Tibial nerve (tissue), 4 donors: ENCODE measurements around the gene ITIH5. TPM values are rescaled to one million over a fixed set of nuclear protein-coding genes. Genes with fewer than 3 reads are reported as not detected.

ENCODE experiments used
- DNase-seq, 2 donors: peaks; one replicate each; pipeline ENCODE4 v3.0.0-alpha.2; 2019; ENCODE audit warnings: low spot score in 2 of 2
- H3K27ac ChIP-seq, 4 donors: fragments of 200-600 bp; sonication (generic) in 3 of 4; one replicate each; pipeline ENCODE4 v1.5.1; 2017 to 2019; ENCODE audit warnings: mild to moderate bottlenecking in 1 of 4
- H3K27me3 ChIP-seq, 2 donors: fragments of 200-600 bp; sonication (generic) in 1 of 2; one replicate each; pipeline versions ENCODE4 v1.5.1 to v1.6.0; 2017 to 2019
- H3K36me3 ChIP-seq, 3 donors: fragments of 200-600 bp; sonication (generic); one replicate each; pipeline ENCODE4 v1.5.1; 2018 to 2019
- H3K4me1 ChIP-seq, 4 donors: fragments of 200-600 bp; sonication (generic) in 3 of 4; one replicate each; pipeline ENCODE4 v1.5.1; 2017 to 2019
- H3K4me3 ChIP-seq, 4 donors: fragments of 200-600 bp; sonication (generic) in 3 of 4; one replicate each; pipeline ENCODE4 v1.5.1; 2017 to 2019; ENCODE audit warnings: mild to moderate bottlenecking in 1 of 4, moderate library complexity in 1 of 4
- H3K9me3 ChIP-seq, 4 donors: fragments of 200-600 bp; sonication (generic) in 3 of 4; one replicate each; pipeline ENCODE4 v1.5.1; 2017 to 2019
- EP300 ChIP-seq, 2 donors: sonication (generic); formaldehyde crosslinking; IDR thresholded peaks; one replicate each; pipeline ENCODE4 v1.6.1; 2017; ENCODE audit warnings: antibody characterized with exemption in 2 of 2, mild to moderate bottlenecking in 1 of 2
- POLR2A ChIP-seq, 2 donors: fragments of 450-650 bp; IDR thresholded peaks; one replicate each; pipeline ENCODE4 v1.6.1; 2017; ENCODE audit warnings: antibody characterized with exemption in 2 of 2, mild to moderate bottlenecking in 2 of 2, moderate library complexity in 2 of 2
- WGBS, 2 donors: methylation state at CpG; one replicate each; pipeline ENCODE4 v1.1.5; 2018; 5-methylcytosine and 5-hydroxymethylcytosine counted together
- total RNA-seq, 4 donors: library from RNA; depleted of rRNA; stranded (reverse); fragments of >200 nt; gene quantifications; one replicate each; pipeline ENCODE4 v1.1.0, GENCODE V29; 2016
- TF ChIP-seq, protein P1 (sequence below), 5 experiments: fragments of 200-600 bp in 3 of 5; fragments of 450-650 bp in 2 of 5; sonication (generic) in 3 of 5; IDR thresholded peaks; one replicate each; pipeline ENCODE4 v1.5.1; 2016 to 2019; ENCODE audit warnings: antibody characterized with exemption in 5 of 5, mild to moderate bottlenecking in 3 of 5, moderate library complexity in 2 of 5

ITIH5 gene
- total RNA-seq, 4 donors from 2014 or later: 20.7 to 86.4 (median 26.9) TPM

DNA sequence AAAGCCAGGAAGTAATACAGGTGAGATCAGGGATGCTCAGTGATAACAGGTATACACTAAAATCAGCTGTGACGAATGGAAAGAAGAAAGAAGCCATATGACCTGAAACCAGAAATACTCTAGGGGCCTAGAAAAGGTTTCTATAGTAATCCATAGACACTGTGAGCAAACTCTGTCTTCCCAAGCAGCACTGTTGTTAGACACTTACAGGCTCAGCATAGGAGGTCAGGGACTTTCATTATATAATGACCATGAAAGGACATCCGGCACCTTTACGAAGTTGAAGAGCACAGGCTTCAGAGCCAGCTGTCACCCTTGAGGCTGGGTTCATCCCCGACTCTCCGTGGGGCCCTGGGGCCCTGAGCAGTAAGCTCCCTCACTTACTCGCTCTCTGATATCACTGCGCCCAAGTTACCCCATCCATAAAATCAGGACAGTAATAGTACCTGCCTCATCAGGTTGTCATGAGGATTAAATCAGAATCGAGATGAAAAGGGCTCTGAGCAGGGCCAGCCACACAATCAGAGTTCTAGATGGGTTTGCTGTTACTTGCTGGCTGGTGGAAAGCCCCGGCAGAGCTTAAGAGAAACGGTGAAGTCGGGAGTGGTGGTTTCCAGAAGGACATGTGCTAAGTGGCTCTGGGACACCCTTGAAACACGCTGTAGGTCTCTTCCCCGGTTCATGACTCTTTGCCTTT, 79.5 kb downstream of the ITIH5 start:
- Histone ChIP-seq H3K4me1 (peaks cover 0 to 13% (median 0%) of the 10 kb centered on the region in 4 donors), H3K27me3 (no peaks in the 10 kb centered on the region), H3K9me3 (no peaks in the 10 kb centered on the region), H3K27ac (no peak overlapping the region), H3K4me3 (no peak overlapping the region), H3K36me3 (no peaks in the 10 kb centered on the region)
- no peak for DNase-seq
- TF ChIP-seq EP300 (IDR thresholded peaks at IDR 0.05): no peak
- TF ChIP-seq POLR2A (IDR thresholded peaks at IDR 0.05): no peak
- TF ChIP-seq, protein P1, sequence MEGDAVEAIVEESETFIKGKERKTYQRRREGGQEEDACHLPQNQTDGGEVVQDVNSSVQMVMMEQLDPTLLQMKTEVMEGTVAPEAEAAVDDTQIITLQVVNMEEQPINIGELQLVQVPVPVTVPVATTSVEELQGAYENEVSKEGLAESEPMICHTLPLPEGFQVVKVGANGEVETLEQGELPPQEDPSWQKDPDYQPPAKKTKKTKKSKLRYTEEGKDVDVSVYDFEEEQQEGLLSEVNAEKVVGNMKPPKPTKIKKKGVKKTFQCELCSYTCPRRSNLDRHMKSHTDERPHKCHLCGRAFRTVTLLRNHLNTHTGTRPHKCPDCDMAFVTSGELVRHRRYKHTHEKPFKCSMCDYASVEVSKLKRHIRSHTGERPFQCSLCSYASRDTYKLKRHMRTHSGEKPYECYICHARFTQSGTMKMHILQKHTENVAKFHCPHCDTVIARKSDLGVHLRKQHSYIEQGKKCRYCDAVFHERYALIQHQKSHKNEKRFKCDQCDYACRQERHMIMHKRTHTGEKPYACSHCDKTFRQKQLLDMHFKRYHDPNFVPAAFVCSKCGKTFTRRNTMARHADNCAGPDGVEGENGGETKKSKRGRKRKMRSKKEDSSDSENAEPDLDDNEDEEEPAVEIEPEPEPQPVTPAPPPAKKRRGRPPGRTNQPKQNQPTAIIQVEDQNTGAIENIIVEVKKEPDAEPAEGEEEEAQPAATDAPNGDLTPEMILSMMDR (IDR thresholded peaks at IDR 0.05): no peak
- 81 to 83% methylated on average over 13 of the region's 13 CpGs for WGBS, 2 donors

DNA sequence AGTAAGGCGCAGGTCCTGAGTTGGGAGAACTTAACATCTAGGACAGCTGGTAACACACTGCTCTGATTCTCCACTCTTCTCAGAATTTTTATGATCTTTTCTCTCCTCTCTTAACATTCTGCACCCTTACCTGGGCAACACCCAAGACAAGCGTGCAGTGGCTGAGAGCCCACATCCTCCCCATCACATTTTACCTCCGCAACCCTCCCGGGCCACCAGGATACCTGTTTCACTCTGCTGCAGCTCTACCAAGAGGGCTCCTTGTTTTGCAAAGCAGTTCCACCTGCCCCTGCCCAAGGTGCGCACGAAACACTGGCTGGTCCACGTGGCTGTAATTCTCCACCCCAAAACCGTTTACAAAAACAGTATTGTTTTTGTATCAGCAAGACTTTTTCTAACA, 81.5 kb downstream of the ITIH5 start:
- TF ChIP-seq EP300 (IDR thresholded peaks at IDR 0.05) (no peak), POLR2A (IDR thresholded peaks at IDR 0.05) (no peak)
- TF ChIP-seq, protein P1 (IDR thresholded peaks at IDR 0.05): no peak
- DNase-seq: no peak
- peaks cover 0 to 3% (median 0%) of the 10 kb centered on the region in 3 donors for H3K36me3 ChIP-seq
- WGBS, 2 donors: 82 to 85% methylated on average over 8 of the region's 8 CpGs
- no peaks in the 10 kb centered on the region for H3K9me3 ChIP-seq
- no peaks in the 10 kb centered on the region for H3K27me3 ChIP-seq
- H3K4me3 ChIP-seq: no peak overlapping the region
- H3K4me1 ChIP-seq: peaks cover 0 to 13% (median 0%) of the 10 kb centered on the region in 4 donors
- no peak overlapping the region for H3K27ac ChIP-seq

DNA sequence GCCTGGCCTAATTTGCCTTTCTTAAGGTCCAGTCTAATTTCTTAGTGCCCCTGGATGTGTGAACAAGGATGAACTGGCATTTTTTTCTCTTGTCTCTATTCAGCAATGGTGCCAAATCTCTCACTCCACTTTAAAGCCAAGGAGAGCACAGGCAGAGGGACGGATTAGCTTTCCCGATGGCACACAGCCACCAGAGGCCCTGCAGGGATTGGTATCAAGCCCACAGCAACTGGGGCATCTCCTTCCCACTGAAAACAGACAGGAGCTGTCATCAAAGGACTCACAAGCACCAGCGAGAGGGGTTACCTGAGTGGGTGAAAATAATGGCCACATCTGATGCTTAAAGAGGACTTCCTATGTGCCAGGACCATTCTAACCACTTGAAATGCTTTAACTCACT, 83.1 kb downstream of the ITIH5 start:
- TF ChIP-seq POLR2A (IDR thresholded peaks at IDR 0.05): no peak
- no peak for TF ChIP-seq EP300 (IDR thresholded peaks at IDR 0.05)
- TF ChIP-seq, protein P1 (IDR thresholded peaks at IDR 0.05): no peak
- no peak overlapping the region for H3K27ac ChIP-seq
- no peaks in the 10 kb centered on the region for H3K9me3 ChIP-seq
- no peak for DNase-seq
- 92 to 96% methylated on average over 3 of the region's 3 CpGs for WGBS, 2 donors
- H3K4me3 ChIP-seq: no peak overlapping the region
- H3K27me3 ChIP-seq: no peaks in the 10 kb centered on the region
- peaks cover 0 to 13% (median 0%) of the 10 kb centered on the region in 4 donors for H3K4me1 ChIP-seq
- peaks cover 0 to 18% (median 0%) of the 10 kb centered on the region in 3 donors for H3K36me3 ChIP-seq

DNA sequence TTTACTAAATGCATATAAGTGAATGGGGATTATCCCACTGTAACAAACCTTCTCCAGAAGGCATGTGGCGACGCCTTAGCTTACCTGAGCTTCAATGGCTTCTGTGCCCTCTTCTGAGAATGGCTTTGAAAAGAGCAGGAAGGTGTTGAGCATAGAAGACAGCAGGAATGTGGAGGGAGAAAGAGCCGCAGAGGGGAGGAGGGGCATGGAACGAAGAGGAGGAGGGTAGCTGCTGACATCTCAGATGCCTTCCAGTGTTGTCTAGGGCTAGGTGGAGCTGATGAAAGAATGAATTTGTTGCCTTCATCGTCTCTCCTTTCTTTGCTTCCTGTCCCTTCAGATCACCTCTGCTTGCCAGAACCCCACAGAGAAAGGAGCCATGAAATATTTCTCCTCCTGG, 86.2 kb downstream of the ITIH5 start:
- H3K27ac ChIP-seq: no peak overlapping the region

DNA sequence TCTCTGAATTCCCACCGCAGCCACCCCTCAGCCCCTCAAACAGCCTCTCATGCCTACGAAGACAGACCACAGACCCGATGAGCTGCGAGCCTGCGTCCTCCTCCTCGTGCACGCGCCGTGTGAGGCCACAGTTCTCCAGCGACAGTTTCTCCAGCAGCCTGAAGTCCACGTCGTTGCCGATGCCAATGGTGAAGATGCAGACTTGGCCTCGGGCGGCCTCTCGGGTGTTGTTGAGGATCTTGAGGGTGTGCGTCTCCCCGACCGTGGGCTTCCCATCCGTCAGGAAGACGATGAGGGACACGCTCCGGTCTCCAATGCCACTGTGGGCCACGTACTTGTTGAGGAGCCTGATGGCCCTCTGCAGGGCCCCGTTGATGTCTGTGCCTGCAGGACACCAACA, 87.1 kb downstream of the ITIH5 start:
- TF ChIP-seq EP300 (IDR thresholded peaks at IDR 0.05) (no peak), POLR2A (IDR thresholded peaks at IDR 0.05) (no peak)
- TF ChIP-seq, protein P1 (IDR thresholded peaks at IDR 0.05): no peak
- Histone ChIP-seq H3K36me3 (peaks cover 0 to 43% (median 0%) of the 10 kb centered on the region in 3 donors), H3K4me1 (no peaks in the 10 kb centered on the region), H3K9me3 (no peaks in the 10 kb centered on the region), H3K27ac (no peak overlapping the region), H3K4me3 (no peak overlapping the region), H3K27me3 (no peaks in the 10 kb centered on the region)
- DNase-seq: no peak
- 94 to 96% methylated on average over 25 of the region's 25 CpGs for WGBS, 2 donors

More for the DNA sequence above, 86.2 kb downstream of the ITIH5 start:
- no peak for DNase-seq
- Histone ChIP-seq H3K27me3 (no peaks in the 10 kb centered on the region), H3K4me3 (no peak overlapping the region), H3K36me3 (peaks cover 0 to 43% (median 0%) of the 10 kb centered on the region in 3 donors), H3K4me1 (peaks cover 0 to 6% (median 0%) of the 10 kb centered on the region in 4 donors), H3K9me3 (no peaks in the 10 kb centered on the region)
- TF ChIP-seq POLR2A (IDR thresholded peaks at IDR 0.05) (no peak), EP300 (IDR thresholded peaks at IDR 0.05) (no peak)
- TF ChIP-seq, protein P1 (IDR thresholded peaks at IDR 0.05): no peak
- WGBS, 2 donors: 80 to 82% methylated on average over 5 of the region's 5 CpGs
